Sigmoid colon (tissue), 3 donors: ENCODE measurements around the gene ZNF462.

ENCODE experiments used
- POLR2A ChIP-seq, 2 donors: fragments of 450-650 bp; IDR thresholded peaks; one replicate each; pipeline ENCODE4 v1.6.1; 2016; ENCODE audit warnings: antibody characterized with exemption in 2 of 2, mild to moderate bottlenecking in 2 of 2, moderate library complexity in 2 of 2
- TF ChIP-seq, protein P1 (sequence below), 4 experiments: fragments of 450-650 bp in 3 of 4; fragments of 200-600 bp in 1 of 4; IDR thresholded peaks; one replicate each; pipeline ENCODE4 v1.5.1; 2016 to 2019; ENCODE audit warnings: antibody characterized with exemption in 4 of 4, mild to moderate bottlenecking in 3 of 4, moderate library complexity in 2 of 4

DNA sequence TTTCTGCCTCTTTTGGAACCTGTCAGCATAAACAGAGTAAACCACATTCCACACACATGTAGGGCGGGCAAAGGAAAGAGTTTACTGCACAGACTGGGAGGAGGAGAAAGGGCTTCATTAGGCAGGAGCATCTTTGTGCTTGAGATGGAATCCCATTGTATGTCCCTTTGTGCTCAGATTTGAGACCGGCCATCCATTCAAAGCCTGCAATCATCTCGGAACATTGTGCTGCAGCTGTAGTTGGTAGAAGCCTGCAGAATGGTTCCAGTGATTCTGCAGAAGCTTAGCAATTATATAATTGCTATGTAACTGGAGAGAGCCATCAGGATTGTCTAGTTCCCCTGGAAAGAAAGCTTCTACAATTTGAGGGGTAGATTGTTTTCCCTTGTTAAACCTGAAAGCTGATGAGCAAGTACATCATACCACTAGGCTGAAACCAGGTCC is 16.5 kb downstream of the ZNF462 start:
- TF ChIP-seq, protein P1, sequence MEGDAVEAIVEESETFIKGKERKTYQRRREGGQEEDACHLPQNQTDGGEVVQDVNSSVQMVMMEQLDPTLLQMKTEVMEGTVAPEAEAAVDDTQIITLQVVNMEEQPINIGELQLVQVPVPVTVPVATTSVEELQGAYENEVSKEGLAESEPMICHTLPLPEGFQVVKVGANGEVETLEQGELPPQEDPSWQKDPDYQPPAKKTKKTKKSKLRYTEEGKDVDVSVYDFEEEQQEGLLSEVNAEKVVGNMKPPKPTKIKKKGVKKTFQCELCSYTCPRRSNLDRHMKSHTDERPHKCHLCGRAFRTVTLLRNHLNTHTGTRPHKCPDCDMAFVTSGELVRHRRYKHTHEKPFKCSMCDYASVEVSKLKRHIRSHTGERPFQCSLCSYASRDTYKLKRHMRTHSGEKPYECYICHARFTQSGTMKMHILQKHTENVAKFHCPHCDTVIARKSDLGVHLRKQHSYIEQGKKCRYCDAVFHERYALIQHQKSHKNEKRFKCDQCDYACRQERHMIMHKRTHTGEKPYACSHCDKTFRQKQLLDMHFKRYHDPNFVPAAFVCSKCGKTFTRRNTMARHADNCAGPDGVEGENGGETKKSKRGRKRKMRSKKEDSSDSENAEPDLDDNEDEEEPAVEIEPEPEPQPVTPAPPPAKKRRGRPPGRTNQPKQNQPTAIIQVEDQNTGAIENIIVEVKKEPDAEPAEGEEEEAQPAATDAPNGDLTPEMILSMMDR (IDR thresholded peaks at IDR 0.05), result no peak
- no peak for TF ChIP-seq POLR2A (IDR thresholded peaks at IDR 0.05)
